ENCODE results near the gene ATP5IF1. TPM values are rescaled to one million over a fixed set of nuclear protein-coding genes. Genes with fewer than 3 reads are reported as not detected.

Gene ATP5IF1
- total and polyA plus RNA-seq, 9 of the 15 experiments (the other 6 are each of a cell fraction or from before 2014, with no cell fraction given) = 292 to 1,422 (median 388) TPM

- TF ChIP-seq BRF1 (IDR thresholded peaks at IDR 0.05; ENCODE audit: borderline replicate concordance, extremely low read depth, insufficient read length) (no peak), ZNF24 (IDR thresholded peaks at IDR 0.05) (no peak), TEAD2 (tag; IDR thresholded peaks at IDR 0.05) (no peak), RAD51 (IDR thresholded peaks at IDR 0.05; ENCODE audit: borderline replicate concordance, low read depth) (no peak), HBP1 (CRISPR knock-in tag; IDR thresholded peaks at IDR 0.05) (no peak), PREB (CRISPR knock-in tag; IDR thresholded peaks at IDR 0.05) (no peak), ZNF436 (CRISPR knock-in tag; IDR thresholded peaks at IDR 0.05) (no peak), SLC30A9 (CRISPR knock-in tag; IDR thresholded peaks at IDR 0.05) (no peak), BRCA1 (IDR thresholded peaks at IDR 0.05) (no peak), BRCA1 (CRISPR knock-in tag; IDR thresholded peaks at IDR 0.05) (0 out of 2 replicates have a peak, but pooled peaks have one; percentile 85), CBFA2T2 (conservative IDR thresholded peaks at IDR 0.05) (no peak), ZNF212 (CRISPR knock-in tag; IDR thresholded peaks at IDR 0.05) (no peak), NUFIP1 (IDR thresholded peaks at IDR 0.05; ENCODE audit: partially characterized antibody) (no peak), SIN3B (IDR thresholded peaks at IDR 0.05; ENCODE audit: low read depth) (no peak), HNRNPK (IDR thresholded peaks at IDR 0.05; ENCODE audit: low read depth, low read length, poor library complexity, severe bottlenecking) (no peak), E4F1 (CRISPR knock-in tag; IDR thresholded peaks at IDR 0.05; ENCODE audit: borderline replicate concordance) (no peak), NFIX (CRISPR knock-in tag; IDR thresholded peaks at IDR 0.05; ENCODE audit: low read depth) (no peak), ZNF184 (CRISPR knock-in tag; IDR thresholded peaks at IDR 0.05) (no peak), RNF219 (CRISPR knock-in tag; IDR thresholded peaks at IDR 0.05) (no peak)
- TF ChIP-seq, protein P1, sequence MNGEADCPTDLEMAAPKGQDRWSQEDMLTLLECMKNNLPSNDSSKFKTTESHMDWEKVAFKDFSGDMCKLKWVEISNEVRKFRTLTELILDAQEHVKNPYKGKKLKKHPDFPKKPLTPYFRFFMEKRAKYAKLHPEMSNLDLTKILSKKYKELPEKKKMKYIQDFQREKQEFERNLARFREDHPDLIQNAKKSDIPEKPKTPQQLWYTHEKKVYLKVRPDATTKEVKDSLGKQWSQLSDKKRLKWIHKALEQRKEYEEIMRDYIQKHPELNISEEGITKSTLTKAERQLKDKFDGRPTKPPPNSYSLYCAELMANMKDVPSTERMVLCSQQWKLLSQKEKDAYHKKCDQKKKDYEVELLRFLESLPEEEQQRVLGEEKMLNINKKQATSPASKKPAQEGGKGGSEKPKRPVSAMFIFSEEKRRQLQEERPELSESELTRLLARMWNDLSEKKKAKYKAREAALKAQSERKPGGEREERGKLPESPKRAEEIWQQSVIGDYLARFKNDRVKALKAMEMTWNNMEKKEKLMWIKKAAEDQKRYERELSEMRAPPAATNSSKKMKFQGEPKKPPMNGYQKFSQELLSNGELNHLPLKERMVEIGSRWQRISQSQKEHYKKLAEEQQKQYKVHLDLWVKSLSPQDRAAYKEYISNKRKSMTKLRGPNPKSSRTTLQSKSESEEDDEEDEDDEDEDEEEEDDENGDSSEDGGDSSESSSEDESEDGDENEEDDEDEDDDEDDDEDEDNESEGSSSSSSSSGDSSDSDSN (IDR thresholded peaks at IDR 0.05; ENCODE audit: borderline replicate concordance in 1 of 2, low read depth in 2 of 2, low read length in 2 of 2) = peak; percentile 86 to 94
These were observed 23.5 kb downstream of the ATP5IF1 start, which contains the start of gene SESN2 (continued) for GRCh38 chr1:28259252-28259933.

Measured in K562 (cell line).